GM03348 (cell line): ENCODE data around the gene LPO.

Source experiments
- DNase-seq: peaks from one replicate; pipeline ENCODE4 v3.0.0; 2012; ENCODE audit warnings: low spot score

LPO gene

DNA sequence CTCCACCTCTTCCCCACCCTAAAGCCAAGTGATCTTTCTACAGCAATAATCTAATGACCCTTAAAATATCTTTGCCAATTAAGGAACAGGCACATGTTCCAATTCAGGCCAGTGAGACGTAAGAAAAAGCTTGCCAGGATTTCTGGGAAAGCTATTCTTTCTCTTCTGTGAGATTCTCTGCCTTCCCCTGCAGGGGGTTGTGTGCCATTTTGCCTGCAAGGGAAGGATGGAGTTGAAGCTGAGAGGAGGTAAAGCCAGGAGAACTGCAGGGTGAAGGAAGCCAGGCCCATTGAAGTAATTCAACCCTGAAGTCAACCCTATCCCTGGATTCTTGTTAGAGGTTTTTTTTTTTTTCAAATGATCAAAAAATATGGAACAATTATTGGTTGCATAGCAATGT, 9.0 kb upstream of the LPO start:
- DNase-seq = no peak

DNA sequence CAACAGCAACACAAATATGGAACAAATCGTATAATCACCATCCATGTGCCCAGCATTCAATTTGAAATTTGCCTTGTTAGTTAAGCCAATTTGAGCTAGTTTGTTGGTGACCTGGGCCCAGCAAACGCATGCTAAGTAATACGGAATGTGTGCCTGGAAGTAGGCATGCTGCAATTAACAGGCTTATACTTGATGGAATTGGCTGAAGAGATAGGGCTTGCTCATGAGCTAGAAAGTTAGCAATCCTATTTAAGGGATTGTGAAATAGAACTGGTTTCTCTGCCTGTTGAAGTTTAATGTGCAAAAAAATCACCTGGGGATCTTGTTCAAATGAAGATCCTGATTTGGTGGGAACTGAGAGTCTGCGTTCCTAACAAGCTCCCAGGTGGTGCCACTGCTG, 8.5 kb upstream of the LPO start:
- no peak for DNase-seq

GRCh38 chr17:58231641-58232040, 6.7 kb upstream of the LPO start:
- peak; percentile 64 for DNase-seq

- peak; percentile 42 for DNase-seq
These were observed 5.7 kb upstream of the LPO start for GRCh38 chr17:58232707-58233156.

DNA sequence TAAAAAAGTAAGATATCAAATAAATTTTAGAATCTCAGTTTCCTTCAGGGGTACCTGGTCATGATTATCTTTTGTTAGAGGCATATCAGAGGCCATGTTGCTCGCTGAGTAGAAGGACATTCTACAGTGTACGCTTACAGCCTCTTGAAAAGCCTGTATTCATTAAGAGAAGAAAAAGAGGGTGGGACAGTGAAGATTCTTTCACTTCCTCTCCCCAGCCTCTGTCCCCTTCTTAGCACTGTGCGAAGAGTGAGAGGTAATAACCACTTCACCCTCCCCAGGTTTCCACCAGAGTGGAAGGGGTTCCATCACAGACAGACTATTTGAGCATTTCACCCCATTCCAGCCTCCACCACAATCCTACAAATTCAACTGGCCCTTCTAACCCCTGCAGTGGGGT, 4.8 kb upstream of the LPO start:
- DNase-seq = no peak

- DNase-seq = no peak
These were observed 3.9 kb upstream of the LPO start for GRCh38 chr17:58234512-58234911.

- no peak for DNase-seq
These were observed 2.6 kb upstream of the LPO start for GRCh38 chr17:58235821-58236220.

DNA sequence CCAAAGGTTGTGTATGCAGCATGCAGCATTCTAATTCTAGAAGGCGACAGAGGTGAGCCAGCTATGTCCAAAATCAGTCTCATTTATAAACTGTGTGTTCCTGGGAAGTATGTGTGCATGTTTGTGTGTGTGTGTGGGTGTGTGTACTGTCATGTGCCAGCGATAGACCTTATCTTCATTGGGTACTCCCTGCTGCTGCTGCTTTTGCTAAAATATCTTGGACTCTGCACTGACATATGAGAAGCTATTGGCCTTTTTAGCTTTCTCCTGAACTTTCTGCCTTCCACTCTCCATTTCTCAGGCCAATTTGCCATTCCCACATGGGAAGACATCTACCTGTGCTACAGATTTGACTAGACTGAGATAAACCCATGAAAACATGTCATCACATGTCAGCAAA, 2.0 kb upstream of the LPO start:
- no peak for DNase-seq

- DNase-seq = no peak
These were observed 1.6 kb downstream of the LPO start for GRCh38 chr17:58239987-58240386.

GRCh38 chr17:58242171-58242784, 3.9 kb downstream of the LPO start:
- DNase-seq = no peak

- no peak for DNase-seq
These were observed 6.6 kb downstream of the LPO start for GRCh38 chr17:58244963-58245362.

GRCh38 chr17:58245428-58246103, 7.2 kb downstream of the LPO start:
- no peak for DNase-seq

DNA sequence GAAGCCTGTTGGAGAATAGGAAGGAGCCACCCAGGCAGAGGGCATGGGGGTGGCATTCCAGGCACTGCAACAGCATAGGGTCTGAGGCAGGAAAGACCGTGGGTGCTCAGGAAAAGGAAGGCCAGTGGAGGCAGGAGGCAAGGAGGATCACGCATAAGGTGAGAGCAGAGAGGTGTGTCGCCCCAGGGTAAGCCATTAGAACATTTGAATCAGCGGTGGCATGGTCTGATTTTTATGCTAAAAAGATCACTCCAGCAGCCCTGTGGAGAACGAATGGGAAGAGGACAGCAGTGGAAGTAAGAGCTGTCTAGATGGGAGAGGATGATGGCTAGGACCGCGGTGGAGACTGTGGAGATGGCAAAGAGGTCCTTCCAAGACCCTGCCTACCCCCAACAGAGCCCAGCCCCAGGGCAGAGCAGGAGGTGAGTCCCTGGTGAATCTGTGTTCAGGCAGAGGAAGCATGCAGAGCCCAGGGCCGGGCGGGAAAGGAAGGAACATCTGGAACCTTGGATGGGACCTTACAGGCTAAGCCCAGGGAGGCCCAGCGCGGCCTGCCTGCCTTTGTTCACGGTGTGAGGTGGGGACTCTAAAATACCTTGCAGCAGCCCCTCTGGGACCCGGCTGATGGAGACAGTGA, 7.8 kb downstream of the LPO start:
- no peak for DNase-seq

GRCh38 chr17:58246781-58247180, 8.4 kb downstream of the LPO start:
- no peak for DNase-seq

DNA sequence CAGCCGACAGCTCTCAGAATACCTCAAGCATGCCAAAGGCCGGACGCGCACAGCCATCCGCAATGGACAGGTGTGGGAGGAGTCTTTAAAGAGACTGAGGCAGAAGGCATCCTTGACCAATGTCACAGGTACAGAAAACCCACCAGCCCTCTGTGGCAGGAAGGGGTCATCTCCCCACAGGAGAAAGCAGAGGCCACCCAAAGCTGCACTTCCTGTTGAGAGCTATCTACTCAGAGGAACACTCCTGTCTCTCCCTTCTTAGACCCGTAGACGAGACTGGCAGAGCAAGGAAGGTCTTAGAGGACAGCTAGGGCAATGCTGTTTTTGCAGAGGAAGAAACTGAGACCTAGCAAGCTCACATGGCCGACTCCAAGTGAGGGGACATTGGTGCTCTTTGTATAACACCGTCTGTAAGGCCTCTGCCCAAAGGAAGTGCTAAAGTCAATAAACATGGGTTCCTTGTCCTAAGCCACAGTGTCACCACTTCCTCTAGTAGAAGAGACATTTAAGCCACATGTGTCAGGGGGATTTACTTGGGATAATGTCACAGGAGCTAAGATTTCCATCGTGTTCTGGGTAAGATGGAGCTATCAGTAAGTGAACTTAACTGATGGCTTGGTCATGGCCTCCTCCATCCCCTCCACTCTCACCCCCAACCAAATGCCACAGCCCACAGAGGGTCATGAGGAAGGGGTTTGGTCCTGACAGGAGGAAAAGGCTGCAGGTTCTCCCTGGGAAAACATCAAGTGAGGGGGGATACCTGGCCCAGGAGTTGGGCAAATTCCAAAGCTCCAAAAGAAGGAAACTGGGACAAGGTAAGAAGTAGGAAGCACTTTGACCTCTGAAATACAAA, 9.4 kb downstream of the LPO start:
- DNase-seq = no peak

DNA sequence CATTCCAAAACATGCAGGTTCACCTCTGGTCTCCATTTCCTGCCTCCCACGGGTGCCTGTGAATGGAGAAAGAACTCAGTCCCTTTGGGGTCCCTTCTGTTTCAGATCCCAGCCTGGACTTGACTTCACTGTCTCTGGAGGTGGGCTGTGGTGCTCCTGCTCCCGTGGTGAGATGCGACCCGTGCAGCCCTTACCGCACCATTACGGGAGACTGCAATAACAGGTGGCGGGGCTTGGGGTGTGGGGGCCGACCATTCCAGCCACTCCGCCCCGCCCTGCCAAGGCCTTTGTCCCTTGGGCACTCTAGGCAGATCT, 10.5 kb downstream of the LPO start:
- no peak for DNase-seq

GRCh38 chr17:58249270-58250133, 11.1 kb downstream of the LPO start:
- peak; percentile 95 for DNase-seq

GRCh38 chr17:58250344-58251011, 12.1 kb downstream of the LPO start:
- no peak for DNase-seq

GRCh38 chr17:58252141-58252540, 13.8 kb downstream of the LPO start:
- DNase-seq = no peak

- no peak for DNase-seq
These were observed 14.7 kb downstream of the LPO start for GRCh38 chr17:58253082-58253481.

DNA sequence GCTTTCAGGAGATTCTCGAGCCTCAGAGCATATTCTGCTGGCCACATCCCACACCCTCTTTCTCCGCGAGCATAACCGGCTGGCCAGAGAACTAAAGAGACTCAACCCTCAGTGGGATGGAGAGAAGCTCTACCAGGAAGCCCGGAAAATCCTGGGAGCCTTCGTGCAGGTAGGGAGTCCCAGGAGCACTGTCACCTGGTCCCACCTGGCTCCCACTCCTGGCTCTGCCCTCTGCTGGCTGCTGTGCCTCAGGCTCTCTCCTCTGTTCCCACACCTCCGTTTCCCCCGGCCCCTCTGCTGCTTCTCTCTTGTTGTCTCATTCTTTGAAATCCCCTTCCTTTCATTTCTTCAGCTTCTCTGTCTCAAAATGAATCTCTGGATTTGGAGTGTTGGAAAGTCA, 16.4 kb downstream of the LPO start:
- DNase-seq = no peak
